Activated CD8-positive, alpha-beta memory T cell treated with anti-CD3 and anti-CD28 coated beads for 36 hours (primary cell): ENCODE data around the gene TFIP11. TPM values are rescaled to one million over a fixed set of nuclear protein-coding genes. Genes with fewer than 3 reads are reported as not detected.
"Not testable (repeated sequence)": the region's sequence is repeated elsewhere in the genome, so short reads cannot be mapped to it uniquely, and the experiment has no call there.

Experiments used
- CTCF ChIA-PET: fragments of 350-600 bp; sonication (Branson Sonifier 250); formaldehyde crosslinking; loops from one replicate; lab custom pipeline; 2021; ENCODE audit warnings: antibody characterized with exemption; lab: Charles Lee
- POLR2A ChIA-PET: fragments of 350-600 bp; sonication (Branson Sonifier 250); formaldehyde crosslinking; loops from one replicate; lab custom pipeline; 2021; ENCODE audit warnings: antibody characterized with exemption; lab: Charles Lee
- total RNA-seq, 2 experiments: library from RNA; stranded (reverse); gene quantifications; one replicate each; pipeline ENCODE4 v1.2.3, GENCODE V29; 2021

The TFIP11 gene
- total RNA-seq, 2 experiments from 2014 or later = 46.4 to 48.6 TPM

DNA sequence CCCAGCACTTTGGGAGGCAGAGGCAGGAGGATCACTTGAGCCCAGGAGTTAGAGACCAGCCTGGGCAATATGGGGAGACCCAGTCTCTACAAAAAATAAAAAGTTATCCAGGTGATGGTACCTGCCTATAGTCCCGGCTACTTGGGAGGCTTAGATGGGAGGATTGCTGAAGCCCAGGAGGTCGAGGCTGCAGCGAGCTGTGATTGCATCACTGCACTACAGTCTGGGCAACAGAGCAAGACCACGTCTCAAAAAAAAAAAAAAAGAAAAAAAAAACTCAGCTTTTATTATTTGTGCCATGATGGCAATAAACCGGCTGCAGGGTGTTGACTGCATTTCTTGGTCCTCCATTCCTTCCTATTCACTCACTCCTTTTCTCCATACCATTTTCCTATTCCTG lies 33.6 kb upstream of the TFIP11 start:
- POLR2A ChIA-PET = no interaction called here
- CTCF ChIA-PET = no interaction called here

DNA sequence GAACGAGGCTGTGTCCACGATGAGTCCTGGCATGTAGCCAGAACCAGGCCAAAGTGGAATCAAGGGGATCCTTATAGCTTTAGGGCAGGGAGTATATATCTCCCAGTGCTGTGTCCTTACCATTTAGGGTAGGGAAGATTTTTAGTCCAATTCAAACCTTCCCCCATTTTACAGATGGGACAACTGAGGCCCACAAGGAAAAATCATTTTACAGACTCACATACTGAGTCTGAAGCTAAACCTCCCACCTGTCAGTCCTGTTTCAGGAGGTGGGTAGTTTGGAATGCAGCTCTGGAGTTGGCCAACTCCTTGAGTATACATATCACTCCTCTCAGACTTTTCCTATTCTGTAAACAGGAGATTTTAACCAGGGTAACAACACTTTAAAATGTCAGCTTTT lies 33.1 kb upstream of the TFIP11 start:
- CTCF ChIA-PET = no interaction called here
- POLR2A ChIA-PET = no interaction called here

DNA sequence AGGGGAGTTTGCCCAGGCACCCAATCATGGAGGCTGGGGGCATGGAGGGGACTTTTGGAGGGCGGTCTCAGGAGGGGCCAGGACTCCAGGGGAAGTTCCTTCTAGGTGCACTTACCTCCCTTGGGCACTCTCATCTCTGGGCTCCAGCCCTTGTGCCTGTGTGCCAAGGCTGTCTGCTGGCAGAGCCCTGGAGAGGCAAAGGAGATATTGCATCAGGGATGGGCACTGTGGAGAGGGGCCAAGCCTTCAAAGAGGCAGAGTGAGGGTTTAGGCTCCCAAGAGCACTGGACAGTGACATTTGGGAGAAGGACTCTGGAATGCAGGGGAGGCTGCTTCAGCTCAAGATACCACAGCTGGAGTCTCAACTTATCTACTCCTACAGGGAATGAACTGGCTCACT lies 32.2 kb upstream of the TFIP11 start:
- POLR2A ChIA-PET = no interaction called here

DNA sequence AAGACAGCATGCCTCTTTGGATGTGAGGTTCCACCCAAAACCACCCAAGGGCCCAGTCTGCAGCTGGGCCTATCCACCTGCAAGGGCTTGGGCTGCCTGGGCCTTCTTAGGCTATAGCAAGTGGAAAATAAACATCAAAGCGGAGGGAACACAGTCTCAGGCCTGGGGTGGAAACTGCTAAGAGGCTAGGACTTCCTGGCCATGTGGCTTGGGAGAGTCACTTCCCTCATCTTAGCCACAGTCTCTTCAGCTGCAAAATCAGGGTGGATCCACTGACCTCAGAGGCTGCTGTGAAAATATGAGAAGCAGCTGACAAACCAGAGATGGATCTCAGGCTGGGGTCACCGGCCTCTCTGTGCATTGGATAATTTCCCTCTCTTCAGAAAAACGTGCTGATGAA lies 30.6 kb upstream of the TFIP11 start:
- POLR2A ChIA-PET = no interaction called here
- CTCF ChIA-PET = no interaction called here

More for the DNA sequence above, 32.2 kb upstream of the TFIP11 start:
- CTCF ChIA-PET = no interaction called here

DNA sequence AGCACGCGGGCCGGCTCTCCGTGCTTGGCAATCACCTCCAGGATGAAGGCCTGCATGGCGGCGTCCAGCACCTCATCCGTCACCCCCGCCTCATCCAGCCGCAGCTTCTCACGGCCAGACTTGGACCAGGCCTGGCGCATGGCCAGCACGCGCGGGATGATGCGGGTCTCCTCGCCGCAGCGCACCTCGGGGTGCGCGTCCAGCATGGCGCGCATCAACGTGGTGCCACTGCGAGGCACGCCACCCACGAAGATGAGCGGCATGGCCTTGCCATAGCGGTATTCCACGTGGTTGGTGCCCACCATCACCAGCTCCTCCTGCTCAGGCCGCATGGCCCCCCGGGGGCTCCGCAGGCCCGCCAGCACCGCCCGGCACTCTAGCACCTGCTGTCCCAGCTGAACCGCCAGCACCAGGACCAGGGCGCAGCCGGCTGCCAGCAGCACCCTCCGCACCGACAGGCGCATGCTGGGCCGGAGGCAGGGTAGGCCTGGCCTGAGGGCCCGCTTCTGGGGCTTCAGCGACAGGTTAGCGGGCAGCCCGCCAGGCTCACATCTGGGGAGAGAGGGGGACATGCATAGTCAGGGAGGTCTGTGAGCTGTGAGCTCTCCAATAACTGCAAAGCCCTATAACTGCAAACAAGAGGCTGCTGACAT lies 29.0 kb upstream of the TFIP11 start:
- ChIA-PET POLR2A (no interaction called here), CTCF (no interaction called here)

DNA sequence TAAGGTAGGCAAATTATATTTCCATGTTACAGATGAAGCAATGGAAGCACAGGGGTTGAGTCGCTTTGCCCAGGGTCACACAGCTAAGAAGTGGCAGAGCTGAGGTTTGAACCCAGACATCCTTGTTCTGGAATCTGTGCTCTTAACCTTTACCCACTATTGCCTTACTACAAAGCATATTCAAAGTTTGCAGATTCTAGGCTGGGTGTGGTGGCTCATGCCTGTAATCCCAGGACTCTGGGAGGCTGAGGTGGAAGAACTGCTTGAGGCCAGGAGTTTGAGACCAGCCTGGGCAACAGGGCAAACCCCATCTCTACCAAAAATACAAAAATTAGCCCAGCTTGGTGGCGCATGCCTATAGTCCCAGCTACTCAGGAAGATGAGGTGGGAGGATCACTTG lies 27.8 kb upstream of the TFIP11 start:
- ChIA-PET POLR2A (no interaction called here), CTCF (no interaction called here)

DNA sequence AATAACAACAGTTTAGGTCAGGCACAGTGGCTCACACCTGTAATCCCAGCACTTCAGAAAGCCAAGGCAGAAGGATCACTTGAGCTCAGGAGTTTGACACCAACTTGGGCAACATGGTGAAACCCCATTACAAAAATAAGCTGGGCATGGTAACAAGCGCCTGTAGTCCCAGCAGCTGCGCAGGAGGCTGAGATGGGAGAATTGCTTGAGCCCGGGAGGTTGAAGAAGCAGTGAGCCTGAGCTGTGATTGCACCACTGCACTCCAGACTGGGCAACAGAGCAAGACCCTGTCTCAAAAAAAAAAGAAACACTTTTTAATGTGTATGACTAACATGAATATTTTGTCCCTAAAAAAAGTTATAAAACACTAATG lies 24.5 kb upstream of the TFIP11 start:
- ChIA-PET CTCF (interaction anchor here (0.5 kb wide), 1 partner anchor 17 kb away, joined by 3 read pairs; no protein-coding TSS in a partner anchor), POLR2A (interaction anchor here (0.7 kb wide), 1 partner anchor 25 kb away, joined by 3 read pairs; no protein-coding TSS in a partner anchor)

DNA sequence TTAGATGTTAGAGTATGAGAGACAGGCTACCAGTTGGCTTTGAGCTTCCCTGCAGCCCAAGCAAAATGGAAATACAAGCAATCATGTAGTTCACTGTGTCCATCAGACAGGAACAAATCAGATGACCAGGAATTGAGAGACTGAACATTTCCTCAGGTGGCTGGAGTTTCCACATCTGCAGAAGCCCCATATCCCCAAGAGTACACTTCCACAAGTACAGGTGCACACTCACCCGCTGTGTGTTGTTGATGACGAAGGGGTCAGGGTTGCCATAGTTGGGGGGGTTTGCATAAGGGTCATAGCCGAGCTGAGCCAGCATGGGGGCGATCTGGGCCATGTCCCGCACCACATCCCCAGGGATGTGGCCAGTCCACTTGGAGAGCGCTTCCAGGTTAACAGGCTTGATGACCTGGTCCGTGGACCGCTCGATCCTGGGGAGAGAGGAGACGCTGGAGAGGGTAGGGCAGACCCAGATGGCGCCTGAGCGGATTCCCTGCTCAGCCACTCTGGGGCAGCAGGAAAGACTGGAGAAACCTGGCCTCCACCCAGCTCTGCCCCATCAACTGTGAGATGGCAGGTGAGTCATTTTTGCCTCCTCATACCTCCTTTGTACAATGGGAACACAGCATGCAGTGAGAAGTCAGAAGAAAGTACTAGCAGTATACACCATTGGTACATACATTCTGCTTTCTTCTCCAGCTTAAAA lies 23.9 kb upstream of the TFIP11 start:
- ChIA-PET CTCF (interaction anchor here (0.5 kb wide), 1 partner anchor 17 kb away, joined by 3 read pairs; no protein-coding TSS in a partner anchor), POLR2A (no interaction called here)

DNA sequence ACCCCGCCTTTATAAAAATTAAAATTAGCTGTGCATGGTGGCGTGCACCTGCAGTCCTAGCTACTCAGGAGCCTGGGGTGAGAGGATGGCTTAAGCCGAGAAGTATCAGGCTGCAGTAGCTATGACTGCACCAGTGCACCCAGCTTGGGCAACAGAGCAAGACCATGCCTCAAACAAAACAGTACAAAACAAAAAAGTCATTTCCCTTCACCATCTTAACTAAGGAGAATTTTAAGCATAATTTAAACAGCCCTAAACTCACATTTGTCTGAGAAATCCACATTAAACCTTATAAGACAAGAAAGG lies 23.3 kb upstream of the TFIP11 start:
- ChIA-PET CTCF (interaction anchor here (1.3 kb wide), 1 partner anchor 43 kb away, joined by 3 read pairs; no protein-coding TSS in a partner anchor), POLR2A (no interaction called here)

DNA sequence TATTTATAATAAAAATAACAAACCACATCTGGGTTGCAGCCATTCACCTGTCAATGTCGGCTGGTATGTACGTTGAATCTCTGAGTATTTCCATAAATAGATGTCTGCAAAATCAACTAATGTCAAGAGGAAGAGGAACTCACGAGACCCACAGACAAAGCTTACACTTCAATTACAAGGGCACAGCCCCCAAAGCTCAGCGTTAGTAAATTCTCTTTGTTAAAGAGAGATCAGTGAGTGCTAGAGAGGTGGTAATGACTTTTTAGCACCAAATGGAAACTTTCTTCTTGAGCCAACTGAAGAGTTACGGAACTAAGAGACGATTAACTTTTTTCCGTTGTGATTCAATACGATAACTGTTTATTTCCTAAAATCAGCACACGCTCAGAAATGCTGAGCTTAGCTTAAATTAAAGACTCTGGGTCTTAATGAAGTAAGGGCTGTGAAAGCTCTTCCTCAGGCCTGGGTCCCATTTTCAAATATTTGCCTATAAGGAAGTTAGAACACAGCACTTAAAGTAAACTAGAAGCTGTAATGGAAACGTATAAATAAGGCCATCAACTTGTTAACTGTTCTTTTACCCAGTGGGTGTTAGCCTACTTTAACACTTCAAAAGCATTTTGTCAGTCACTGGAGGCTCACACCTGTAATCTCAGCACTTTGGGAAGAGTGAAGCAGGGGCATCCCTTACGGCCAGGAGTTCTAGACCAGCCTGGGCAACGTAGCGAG lies 22.8 kb upstream of the TFIP11 start:
- ChIA-PET POLR2A (interaction anchor here (0.5 kb wide), 1 partner anchor 54 kb away, joined by 3 read pairs; no protein-coding TSS in a partner anchor), CTCF (interaction anchor here (1.3 kb wide), 1 partner anchor 43 kb away, joined by 3 read pairs; no protein-coding TSS in a partner anchor)

DNA sequence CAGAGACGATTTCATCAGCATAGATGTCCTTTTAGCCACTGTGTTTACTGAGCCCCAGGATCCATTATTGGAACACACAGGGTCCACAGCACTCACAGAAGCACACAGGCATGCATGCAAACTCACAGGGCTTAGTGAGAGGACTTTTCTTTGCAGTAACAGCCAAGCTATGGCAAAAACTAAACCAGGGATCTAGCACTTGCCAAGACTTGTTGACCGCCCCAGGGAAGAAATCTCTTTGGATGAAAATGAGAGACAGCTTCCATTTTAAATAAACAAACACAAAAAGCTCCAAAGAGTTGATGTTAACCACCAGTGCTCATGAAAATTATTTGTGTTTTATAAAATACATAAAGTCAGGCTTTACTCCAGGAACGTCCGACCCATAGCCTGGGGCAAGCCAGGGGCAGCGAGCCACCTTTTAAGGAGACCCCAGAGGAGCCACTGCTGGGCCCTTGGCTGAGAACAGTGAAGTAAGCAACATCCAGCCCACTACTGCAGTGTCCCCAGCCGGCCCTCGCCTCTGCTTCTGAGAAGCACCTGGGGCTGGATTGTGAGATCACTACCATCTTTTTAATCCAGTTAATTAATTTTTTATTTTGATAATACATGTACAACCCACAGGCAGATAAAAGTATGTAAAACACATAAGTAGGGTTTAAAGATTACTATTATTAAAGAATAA lies 22.0 kb upstream of the TFIP11 start:
- CTCF ChIA-PET = interaction anchor here (1.3 kb wide), 1 partner anchor 44 kb away, joined by 3 read pairs; no protein-coding TSS in a partner anchor
- POLR2A ChIA-PET = interaction anchor here (0.6 to 0.7 kb wide), 2 partner anchors 45 to 107 kb away, joined by 3 to 5 read pairs; no protein-coding TSS in a partner anchor

DNA sequence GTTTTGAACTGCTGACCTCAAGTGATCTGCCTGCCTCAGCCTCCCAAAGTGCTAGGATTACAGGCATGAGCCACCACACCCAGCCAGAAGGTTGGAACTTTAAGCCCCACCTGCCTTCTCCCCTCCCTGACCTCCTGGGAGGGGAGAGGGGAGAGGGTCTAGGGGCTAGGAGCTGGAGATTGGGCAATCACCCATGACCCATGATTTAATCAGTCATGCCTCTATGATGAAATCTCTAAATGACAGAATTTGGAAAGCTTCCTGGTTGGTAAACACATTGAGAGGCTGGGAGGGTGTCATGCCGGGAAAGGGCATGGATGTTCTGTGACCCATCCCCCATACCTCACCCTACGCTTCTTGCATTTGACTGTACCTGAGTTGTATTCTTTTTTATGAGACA lies 17.1 kb upstream of the TFIP11 start:
- ChIA-PET CTCF (no interaction called here), POLR2A (no interaction called here)

DNA sequence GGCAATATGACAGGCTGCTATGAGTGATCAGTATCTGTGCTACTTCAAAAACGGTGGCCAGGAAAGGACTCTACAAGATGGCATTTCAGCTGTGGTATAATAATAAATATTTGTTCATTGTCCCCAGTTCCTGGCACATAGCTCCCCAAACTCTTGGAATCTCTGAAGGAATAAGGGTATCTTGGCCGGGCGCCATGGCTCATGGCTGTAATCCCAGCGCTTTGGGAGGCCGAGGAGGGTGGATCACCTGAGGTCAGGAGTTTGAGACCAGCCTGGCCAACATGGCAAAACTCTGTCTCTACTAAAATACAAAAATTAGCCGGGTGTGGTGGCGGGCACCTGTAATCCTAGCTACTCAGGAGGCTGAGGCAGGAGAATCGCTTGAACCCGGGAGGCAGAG lies 16.2 kb upstream of the TFIP11 start:
- POLR2A ChIA-PET, CTCF ChIA-PET: not testable (repeated sequence)

DNA sequence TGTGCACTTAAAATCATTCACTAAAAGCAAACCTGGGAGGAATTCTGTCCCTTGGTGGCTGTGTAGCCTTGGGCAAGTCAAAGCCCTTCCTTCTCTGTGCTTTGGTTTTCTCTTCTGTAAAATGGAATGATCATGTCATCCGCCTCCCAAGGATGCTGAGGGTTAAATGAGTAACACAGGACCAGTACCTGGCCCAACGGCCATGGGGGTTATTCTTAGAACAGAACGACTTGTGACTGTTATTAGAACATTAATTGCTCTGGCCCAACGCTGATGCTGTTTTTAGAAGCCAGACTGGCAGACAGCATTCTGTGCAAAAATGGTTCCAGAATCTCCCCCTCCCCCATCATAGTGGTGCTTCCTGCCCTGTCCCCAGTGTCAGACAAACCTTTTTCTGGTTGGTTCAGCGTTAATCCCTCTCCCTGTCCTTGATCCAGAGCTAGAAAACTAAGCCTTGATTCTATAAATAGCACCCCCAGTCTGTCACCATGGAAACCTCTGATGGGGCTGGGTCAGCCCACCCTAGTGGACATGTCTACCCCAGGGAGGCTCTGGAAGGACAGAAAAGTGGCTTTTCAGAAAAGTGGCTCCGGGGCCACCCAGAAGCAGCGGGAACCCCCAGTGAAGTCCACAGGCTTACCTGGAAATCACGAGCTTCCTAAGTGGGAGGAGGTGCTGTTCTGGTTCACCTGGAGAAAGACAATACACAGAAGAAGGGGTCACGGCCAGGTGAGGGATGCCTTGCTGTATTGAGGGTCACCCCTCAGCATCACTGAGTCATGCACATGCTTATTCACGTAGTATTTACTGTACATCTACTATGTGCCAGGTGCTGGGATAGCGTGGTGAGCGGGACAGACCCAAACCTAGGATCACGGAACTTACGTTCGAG lies 15.5 kb upstream of the TFIP11 start:
- CTCF ChIA-PET = interaction anchor here (1.0 kb wide), 1 partner anchor 52 kb away, joined by 3 read pairs; no protein-coding TSS in a partner anchor
- POLR2A ChIA-PET = no interaction called here

DNA sequence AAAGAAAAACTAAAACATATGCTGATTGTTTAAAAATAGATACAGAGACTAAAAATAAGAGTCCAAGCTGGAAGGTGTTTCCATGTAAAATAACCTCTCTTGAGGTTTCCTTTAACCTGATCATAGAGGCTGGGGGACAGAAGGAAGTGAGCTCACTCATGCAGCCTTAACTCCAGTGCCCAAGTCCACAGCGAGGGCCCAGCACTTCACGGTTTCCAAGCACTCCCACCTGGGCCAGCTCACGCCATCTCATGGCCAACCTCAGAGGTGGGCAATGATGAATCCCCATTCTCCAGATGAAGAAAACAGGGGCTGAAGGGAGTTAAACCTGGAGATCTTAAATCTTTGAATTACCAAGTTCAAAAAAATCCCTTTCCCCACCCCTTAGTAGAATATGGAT lies 14.9 kb upstream of the TFIP11 start:
- ChIA-PET POLR2A (no interaction called here), CTCF (interaction anchor here (1.0 kb wide), 1 partner anchor 51 kb away, joined by 3 read pairs; no protein-coding TSS in a partner anchor)

DNA sequence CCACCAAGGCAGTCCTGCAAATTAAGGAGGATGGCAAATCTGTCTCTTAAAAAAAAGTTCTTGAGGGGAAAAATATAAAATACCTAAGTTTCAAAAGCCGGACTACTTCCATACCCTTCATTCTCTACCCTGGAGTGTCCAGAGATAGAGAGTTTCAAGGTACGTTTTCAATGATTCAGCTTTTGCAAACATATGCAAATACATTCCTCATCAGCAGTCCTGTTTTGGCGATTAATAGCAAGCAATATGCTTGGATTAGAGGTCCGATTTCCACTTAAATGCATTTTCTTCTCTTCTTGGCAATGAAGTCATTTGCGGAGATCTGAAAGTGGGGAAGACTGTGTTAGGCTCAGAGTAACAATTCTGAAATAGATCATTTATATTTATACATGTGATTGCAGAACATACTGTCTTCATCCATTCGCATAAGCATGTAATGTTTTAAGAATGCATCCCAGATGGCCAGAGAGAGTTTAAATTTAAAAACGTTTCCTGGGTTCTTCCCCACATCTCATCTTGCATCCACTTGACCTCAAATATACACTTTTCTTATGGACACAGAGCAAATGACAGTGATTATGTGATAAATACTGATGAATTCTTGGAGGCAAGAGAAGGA lies 13.8 kb upstream of the TFIP11 start:
- ChIA-PET CTCF (no interaction called here), POLR2A (no interaction called here)

DNA sequence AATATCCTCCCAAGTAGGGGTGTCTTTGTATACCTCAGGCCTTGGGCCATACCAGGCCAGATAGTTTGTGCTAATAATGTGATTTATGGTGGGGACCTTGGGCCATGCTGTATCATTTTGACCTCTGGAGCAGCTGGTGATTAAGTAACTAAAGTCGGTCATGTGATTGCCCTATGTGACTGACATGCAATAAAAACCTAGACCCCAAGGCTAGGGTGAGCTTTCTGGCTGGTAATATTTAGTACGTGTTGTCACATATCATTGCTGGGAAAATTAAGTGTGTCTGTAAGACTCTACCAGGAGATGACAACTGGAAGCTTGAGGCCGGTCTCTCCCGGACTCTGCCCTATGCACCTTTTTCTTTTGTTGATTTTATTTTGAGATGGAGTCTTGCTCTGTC lies 12.6 kb upstream of the TFIP11 start:
- ChIA-PET CTCF (no interaction called here), POLR2A (interaction anchor here (0.6 kb wide), 1 partner anchor 39 kb away, joined by 3 read pairs; no protein-coding TSS in a partner anchor)

DNA sequence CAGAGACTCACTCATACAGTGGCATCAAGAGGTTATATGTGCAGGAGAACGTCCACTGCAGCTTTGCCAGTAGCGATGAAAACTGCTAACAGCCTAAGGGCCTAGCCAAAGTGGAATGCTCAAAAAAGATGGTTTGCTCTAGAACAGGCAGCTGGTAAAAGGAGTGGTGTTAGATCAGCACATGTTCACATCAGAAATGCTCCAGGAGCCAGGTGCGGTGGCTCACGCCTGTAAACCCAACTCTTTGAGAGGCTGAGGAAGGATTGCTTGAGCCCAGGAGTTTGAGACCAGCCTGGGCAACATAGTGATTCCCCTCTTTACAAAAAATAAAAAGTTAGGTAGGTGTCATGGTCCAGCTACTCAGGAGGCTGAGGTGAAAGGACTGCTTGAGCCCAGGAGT lies 10.3 kb upstream of the TFIP11 start:
- ChIA-PET CTCF (no interaction called here), POLR2A (no interaction called here)
